ENCODE data around the gene C19orf33. TPM values are rescaled to one million over a fixed set of nuclear protein-coding genes. Genes with fewer than 3 reads are reported as not detected.

The C19orf33 gene
- total and polyA plus RNA-seq, 2 experiments from 2014 or later = 58.9 to 72.2 TPM

DNA sequence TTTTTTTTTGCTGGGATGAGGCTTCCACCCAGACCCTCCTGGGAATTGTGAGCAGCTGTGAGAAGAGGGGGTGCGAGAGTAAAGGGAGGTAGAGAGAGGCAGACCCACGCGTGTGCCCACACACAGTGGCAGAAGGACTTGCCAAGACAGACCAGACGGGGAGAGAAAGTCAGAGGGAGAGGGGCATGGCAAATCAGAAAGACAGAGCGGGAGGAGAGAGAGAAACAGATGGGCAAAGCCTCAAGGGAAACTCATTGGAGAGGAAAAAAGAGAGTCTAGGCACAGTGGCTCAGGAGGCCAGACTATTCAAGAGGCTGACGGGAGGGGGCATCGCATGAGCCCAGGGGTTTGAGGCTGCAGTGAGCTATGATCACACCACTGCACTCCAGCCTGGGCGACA is 48.6 kb downstream of the C19orf33 start:
- H3K9me3 Mint-ChIP-seq = no peaks in the 10 kb centered on the region
- DNase-seq (ENCODE audit: low spot score) = no peak

More for the DNA sequence above, 48.6 kb downstream of the C19orf33 start:
- Mint-ChIP-seq H3K4me1 (peaks cover 8% of the 10 kb centered on the region; the same call in 2 of the 3 replicates), H3K4me3 (no peak overlapping the region), H3K27me3 (ENCODE audit: insufficient read depth, low read depth, poor library complexity) (peaks cover 14% of the 10 kb centered on the region), H3K36me3 (ENCODE audit: low read depth) (no peaks in the 10 kb centered on the region), H3K27ac (no peak overlapping the region)
- H3K4me3 ChIP-seq = no peak overlapping the region
- no peaks in the 10 kb centered on the region for H3K36me3 ChIP-seq (ENCODE audit: insufficient read depth)
- no peaks in the 10 kb centered on the region for H3K9me2 ChIP-seq (ENCODE audit: insufficient read depth)
- H2AFZ ChIP-seq = no peak overlapping the region
- ATAC-seq = no peak
- no peaks in the 10 kb centered on the region for H3K79me2 ChIP-seq (replicated peaks; ENCODE audit: insufficient read depth)
- H3K4me2 ChIP-seq = no peak overlapping the region
- H3K27ac ChIP-seq (ENCODE audit: low read depth) = no peak overlapping the region
- no peaks in the 10 kb centered on the region for H3K4me1 ChIP-seq (ENCODE audit: insufficient read depth)
- no peaks in the 10 kb centered on the region for H4K20me1 ChIP-seq (replicated peaks; ENCODE audit: insufficient read depth)
- 0 out of 2 replicates have a peak, but pooled peaks cover 3% of the 10 kb centered on the region for H3F3A ChIP-seq (replicated peaks; ENCODE audit: low read depth)
- no peaks in the 10 kb centered on the region; the same call in 1 of the 2 replicates for H3K27me3 ChIP-seq (ENCODE audit: insufficient read depth)
- TF ChIP-seq EZH2 (IDR thresholded peaks at IDR 0.05; ENCODE audit: low read depth, unreplicated experiment) (no peak), CREB1 (CRISPR knock-in tag; IDR thresholded peaks at IDR 0.05; ENCODE audit: low read depth) (no peak), ZNF114 (CRISPR knock-in tag; IDR thresholded peaks at IDR 0.05) (no peak), STAT1 (IDR thresholded peaks at IDR 0.05; ENCODE audit: unreplicated experiment) (no peak), REST (IDR thresholded peaks at IDR 0.05; ENCODE audit: unreplicated experiment) (no peak), POLR2AphosphoS5 (IDR thresholded peaks at IDR 0.05; ENCODE audit: low read depth) (no peak), ZNF331 (CRISPR knock-in tag; IDR thresholded peaks at IDR 0.05; ENCODE audit: low read depth) (no peak), JUNB (IDR thresholded peaks at IDR 0.05; ENCODE audit: unreplicated experiment) (no peak), NANOG (IDR thresholded peaks at IDR 0.05; ENCODE audit: borderline replicate concordance) (no peak), CTCF (conservative IDR thresholded peaks at IDR 0.05; ENCODE audit: low read depth in 2 of 2) (no peak), EZH2phosphoT487 (IDR thresholded peaks at IDR 0.05; ENCODE audit: unreplicated experiment) (no peak)
- TF ChIP-seq, protein P1, sequence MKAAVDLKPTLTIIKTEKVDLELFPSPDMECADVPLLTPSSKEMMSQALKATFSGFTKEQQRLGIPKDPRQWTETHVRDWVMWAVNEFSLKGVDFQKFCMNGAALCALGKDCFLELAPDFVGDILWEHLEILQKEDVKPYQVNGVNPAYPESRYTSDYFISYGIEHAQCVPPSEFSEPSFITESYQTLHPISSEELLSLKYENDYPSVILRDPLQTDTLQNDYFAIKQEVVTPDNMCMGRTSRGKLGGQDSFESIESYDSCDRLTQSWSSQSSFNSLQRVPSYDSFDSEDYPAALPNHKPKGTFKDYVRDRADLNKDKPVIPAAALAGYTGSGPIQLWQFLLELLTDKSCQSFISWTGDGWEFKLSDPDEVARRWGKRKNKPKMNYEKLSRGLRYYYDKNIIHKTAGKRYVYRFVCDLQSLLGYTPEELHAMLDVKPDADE (IDR thresholded peaks at IDR 0.05) = no peak

Small RNA genes within 50 kb of the gene (small RNA-seq; reads per million reads assigned to genes)
- gene RF00019 (ENCODE audit: low replicate concordance) = not detected

Other genes starting within 250 kb of the C19orf33 start
- gene DPF1, start 80.0 kb upstream of the C19orf33 start, total RNA-seq (2014; rRNA removed; shearing (Covaris generic)) = 8.3 and 11.7 TPM in 2 replicates
- gene DPF1, start 80.0 kb upstream of the C19orf33 start, polyA plus RNA-seq (2016; fragmentation: Nextera tagmentation; extraction: Ambion mirVana) = 7.9 and 8.3 TPM in 2 replicates
- gene PPP1R14A, start 47.9 kb upstream of the C19orf33 start, total RNA-seq (2014; rRNA removed; shearing (Covaris generic)) = 9.4 and 14.5 TPM in 2 replicates
- 76.2 and 77.5 TPM in 2 replicates for gene PPP1R14A, start 47.9 kb upstream of the C19orf33 start, polyA plus RNA-seq (2016; fragmentation: Nextera tagmentation; extraction: Ambion mirVana)
- gene SPINT2, start 39.7 kb upstream of the C19orf33 start, total RNA-seq (2014; rRNA removed; shearing (Covaris generic)) = 382 and 468 TPM in 2 replicates
- 298 and 319 TPM in 2 replicates for gene SPINT2, start 39.7 kb upstream of the C19orf33 start, polyA plus RNA-seq (2016; fragmentation: Nextera tagmentation; extraction: Ambion mirVana)
- 102 and 106 TPM in 2 replicates for gene YIF1B, start 11.7 kb downstream of the C19orf33 start, total RNA-seq (2014; rRNA removed; shearing (Covaris generic))
- gene YIF1B, start 11.7 kb downstream of the C19orf33 start, polyA plus RNA-seq (2016; fragmentation: Nextera tagmentation; extraction: Ambion mirVana) = 82.8 and 88.0 TPM in 2 replicates
- gene KCNK6, start 15.6 kb downstream of the C19orf33 start, total RNA-seq (2014; rRNA removed; shearing (Covaris generic)) = 9.9 and 14.6 TPM in 2 replicates
- gene KCNK6, start 15.6 kb downstream of the C19orf33 start, polyA plus RNA-seq (2016; fragmentation: Nextera tagmentation; extraction: Ambion mirVana) = 9.0 and 9.4 TPM in 2 replicates
- gene CATSPERG, start 31.6 kb downstream of the C19orf33 start, total RNA-seq (2014; rRNA removed; shearing (Covaris generic)) = 1.4 and 4.2 TPM in 2 replicates
- 1.4 and 1.9 TPM in 2 replicates for gene CATSPERG, start 31.6 kb downstream of the C19orf33 start, polyA plus RNA-seq (2016; fragmentation: Nextera tagmentation; extraction: Ambion mirVana)
- 165 and 241 TPM in 2 replicates for gene PSMD8, start 70.3 kb downstream of the C19orf33 start, total RNA-seq (2014; rRNA removed; shearing (Covaris generic))
- gene PSMD8, start 70.3 kb downstream of the C19orf33 start, polyA plus RNA-seq (2016; fragmentation: Nextera tagmentation; extraction: Ambion mirVana) = 129 and 138 TPM in 2 replicates
- gene GGN, start 83.8 kb downstream of the C19orf33 start, total RNA-seq (2014; rRNA removed; shearing (Covaris generic)) = 0.14 and 0.70 TPM in 2 replicates
- 1.5 and 2.6 TPM in 2 replicates for gene GGN, start 83.8 kb downstream of the C19orf33 start, polyA plus RNA-seq (2016; fragmentation: Nextera tagmentation; extraction: Ambion mirVana)
- gene SPRED3, start 84.4 kb downstream of the C19orf33 start, total RNA-seq (2014; rRNA removed; shearing (Covaris generic)) = 3.9 TPM in 2 replicates
- gene SPRED3, start 84.4 kb downstream of the C19orf33 start, polyA plus RNA-seq (2016; fragmentation: Nextera tagmentation; extraction: Ambion mirVana) = 10.7 and 11.6 TPM in 2 replicates
- gene FAM98C, start 98.8 kb downstream of the C19orf33 start, total RNA-seq (2014; rRNA removed; shearing (Covaris generic)) = 4.3 and 5.7 TPM in 2 replicates
- gene FAM98C, start 98.8 kb downstream of the C19orf33 start, polyA plus RNA-seq (2016; fragmentation: Nextera tagmentation; extraction: Ambion mirVana) = 7.6 and 8.0 TPM in 2 replicates
- 3.6 and 4.1 TPM in 2 replicates for gene RASGRP4, start 122.0 kb downstream of the C19orf33 start, total RNA-seq (2014; rRNA removed; shearing (Covaris generic))
- 1.5 and 1.6 TPM in 2 replicates for gene RASGRP4, start 122.0 kb downstream of the C19orf33 start, polyA plus RNA-seq (2016; fragmentation: Nextera tagmentation; extraction: Ambion mirVana)
- 17.3 and 26.7 TPM in 2 replicates for gene RYR1, start 129.4 kb downstream of the C19orf33 start, total RNA-seq (2014; rRNA removed; shearing (Covaris generic))
- 4.0 and 4.7 TPM in 2 replicates for gene RYR1, start 129.4 kb downstream of the C19orf33 start, polyA plus RNA-seq (2016; fragmentation: Nextera tagmentation; extraction: Ambion mirVana)

All from GM23338 (cell line).